IPS DF 4.7 (cell line): ENCODE results near the gene SSR4.

Source experiments
- DNase-seq: peaks from one replicate; pipeline ENCODE4 v3.0.0-alpha.2; 2013; ENCODE audit warnings: low spot score; ENCODE audit errors: extremely low read depth

The SSR4 gene

GRCh38 chrX:153828723-153829548 is 34.5 kb downstream of the SSR4 start:
- DNase-seq, result no peak

- DNase-seq, result no peak
Observed at GRCh38 chrX:153829549-153829798, 35.0 kb downstream of the SSR4 start.

- DNase-seq, result no peak
Observed at GRCh38 chrX:153829799-153830639, 35.6 kb downstream of the SSR4 start, which contains the start of gene PDZD4. TSS of gene PDZD4 (minus strand) at chrX:153830544. CDS start at chrX:153830298, 246 bp downstream.

- no peak for DNase-seq
Observed at GRCh38 chrX:153830640-153831428, 36.4 kb downstream of the SSR4 start.

- no peak for DNase-seq
Observed at GRCh38 chrX:153831429-153832150, 37.1 kb downstream of the SSR4 start.

GRCh38 chrX:153832728-153833127 is 38.3 kb downstream of the SSR4 start:
- DNase-seq, result no peak

- DNase-seq, result no peak
Observed at GRCh38 chrX:153836921-153837320, 42.5 kb downstream of the SSR4 start.

- no peak for DNase-seq
Observed at GRCh38 chrX:153844509-153845082, 50.1 kb downstream of the SSR4 start.

GRCh38 chrX:153845195-153845594 is 50.7 kb downstream of the SSR4 start:
- DNase-seq, result no peak

GRCh38 chrX:153845842-153846241 is 51.4 kb downstream of the SSR4 start:
- no peak for DNase-seq
